Measurements from ENCODE around the gene KASH5.

The KASH5 gene, protein sequence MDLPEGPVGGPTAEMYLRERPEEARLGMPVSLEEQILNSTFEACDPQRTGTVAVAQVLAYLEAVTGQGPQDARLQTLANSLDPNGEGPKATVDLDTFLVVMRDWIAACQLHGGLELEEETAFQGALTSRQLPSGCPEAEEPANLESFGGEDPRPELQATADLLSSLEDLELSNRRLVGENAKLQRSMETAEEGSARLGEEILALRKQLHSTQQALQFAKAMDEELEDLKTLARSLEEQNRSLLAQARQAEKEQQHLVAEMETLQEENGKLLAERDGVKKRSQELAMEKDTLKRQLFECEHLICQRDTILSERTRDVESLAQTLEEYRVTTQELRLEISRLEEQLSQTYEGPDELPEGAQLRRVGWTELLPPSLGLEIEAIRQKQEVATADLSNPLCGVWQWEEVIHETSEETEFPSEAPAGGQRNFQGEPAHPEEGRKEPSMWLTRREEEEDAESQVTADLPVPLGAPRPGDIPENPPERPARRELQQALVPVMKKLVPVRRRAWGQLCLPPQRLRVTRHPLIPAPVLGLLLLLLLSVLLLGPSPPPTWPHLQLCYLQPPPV

DNA sequence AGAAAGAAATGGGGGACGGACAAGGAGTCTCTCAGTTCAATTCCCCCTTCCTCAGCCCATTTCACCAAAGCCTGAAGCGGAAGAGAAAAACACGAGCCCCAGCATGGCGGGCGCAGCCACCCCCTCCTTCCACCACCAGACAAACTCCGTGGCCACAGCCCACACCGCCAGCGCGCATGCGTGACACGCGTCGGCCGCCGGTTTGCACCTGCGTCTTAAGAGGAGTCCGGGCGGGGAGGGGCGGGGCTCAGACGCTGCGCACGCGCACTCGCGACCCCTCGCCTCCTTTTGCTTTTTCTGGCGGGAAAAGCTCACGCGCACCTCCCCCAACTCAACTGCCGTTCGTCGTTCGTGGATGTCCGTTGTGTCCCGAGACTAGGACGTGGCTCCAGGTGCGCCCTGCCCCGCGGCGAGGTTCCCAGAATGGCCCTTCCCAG, at the start of gene KASH5:
KASH5 (plus strand) TSS at position 314 of the 437 bp plus-strand sequence. CDS start 2,635 bp downstream, outside the sequence.
- peak; percentile 89 for DNase-seq

DNA sequence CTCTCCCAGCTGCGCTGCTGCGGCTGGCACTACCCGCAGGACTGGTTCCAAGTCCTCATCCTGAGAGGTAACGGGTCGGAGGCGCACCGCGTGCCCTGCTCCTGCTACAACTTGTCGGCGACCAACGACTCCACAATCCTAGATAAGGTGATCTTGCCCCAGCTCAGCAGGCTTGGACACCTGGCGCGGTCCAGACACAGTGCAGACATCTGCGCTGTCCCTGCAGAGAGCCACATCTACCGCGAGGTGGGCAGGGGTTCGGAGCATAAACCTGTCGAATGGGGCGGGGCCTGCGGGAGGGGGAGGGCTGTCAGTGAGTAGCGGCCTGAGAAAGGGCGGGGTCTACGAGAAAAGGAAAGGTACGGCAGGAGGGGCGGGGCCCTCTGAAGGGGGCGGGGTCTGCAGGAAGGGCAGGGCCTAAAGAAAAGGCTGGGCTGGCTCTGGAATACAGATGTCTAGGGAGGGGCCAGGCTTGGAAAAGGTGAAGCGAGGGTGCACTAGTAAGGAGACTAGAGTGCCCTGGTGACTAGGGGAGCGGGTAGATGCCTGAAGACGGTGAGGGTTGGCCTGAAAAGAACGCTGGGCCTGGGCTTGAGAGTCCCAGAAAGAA, 49.3 kb upstream of the KASH5 start:
- DNase-seq: no peak

DNA sequence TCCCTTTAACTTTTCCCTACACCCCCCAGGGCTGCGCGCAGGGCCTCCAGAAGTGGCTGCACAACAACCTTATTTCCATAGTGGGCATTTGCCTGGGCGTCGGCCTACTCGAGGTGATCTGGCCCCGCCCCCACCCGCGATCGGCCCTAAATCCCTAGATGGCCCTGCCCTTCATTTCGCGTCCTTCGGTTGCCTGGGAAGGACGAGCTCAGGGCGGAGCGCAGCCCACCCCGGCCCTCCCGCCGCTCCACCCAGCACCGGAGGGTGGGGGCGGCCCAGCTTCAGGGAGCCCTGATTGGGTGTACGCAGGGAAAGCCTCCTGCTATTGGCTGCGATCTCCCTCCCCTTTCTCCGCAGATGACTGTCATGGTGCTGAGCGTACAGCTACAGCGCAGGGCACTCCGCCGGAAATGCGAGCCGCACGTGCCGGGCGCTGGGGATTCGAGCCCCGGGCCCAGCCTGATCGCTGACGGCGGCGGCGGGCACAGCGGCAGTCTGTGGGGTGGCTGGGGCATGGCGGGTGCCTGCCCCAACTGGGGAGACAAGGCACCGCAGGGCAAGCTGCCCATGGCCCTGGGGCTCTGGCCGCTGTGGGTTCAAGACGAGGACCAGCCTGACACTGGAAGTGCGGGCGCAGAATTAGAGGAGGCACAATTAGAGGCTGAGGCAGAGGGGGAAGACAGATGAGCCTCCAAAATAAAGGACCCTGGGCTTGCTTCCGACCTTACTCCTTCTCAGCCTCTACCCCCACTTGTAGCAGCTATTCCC, 48.6 kb upstream of the KASH5 start:
- no peak for DNase-seq

DNA sequence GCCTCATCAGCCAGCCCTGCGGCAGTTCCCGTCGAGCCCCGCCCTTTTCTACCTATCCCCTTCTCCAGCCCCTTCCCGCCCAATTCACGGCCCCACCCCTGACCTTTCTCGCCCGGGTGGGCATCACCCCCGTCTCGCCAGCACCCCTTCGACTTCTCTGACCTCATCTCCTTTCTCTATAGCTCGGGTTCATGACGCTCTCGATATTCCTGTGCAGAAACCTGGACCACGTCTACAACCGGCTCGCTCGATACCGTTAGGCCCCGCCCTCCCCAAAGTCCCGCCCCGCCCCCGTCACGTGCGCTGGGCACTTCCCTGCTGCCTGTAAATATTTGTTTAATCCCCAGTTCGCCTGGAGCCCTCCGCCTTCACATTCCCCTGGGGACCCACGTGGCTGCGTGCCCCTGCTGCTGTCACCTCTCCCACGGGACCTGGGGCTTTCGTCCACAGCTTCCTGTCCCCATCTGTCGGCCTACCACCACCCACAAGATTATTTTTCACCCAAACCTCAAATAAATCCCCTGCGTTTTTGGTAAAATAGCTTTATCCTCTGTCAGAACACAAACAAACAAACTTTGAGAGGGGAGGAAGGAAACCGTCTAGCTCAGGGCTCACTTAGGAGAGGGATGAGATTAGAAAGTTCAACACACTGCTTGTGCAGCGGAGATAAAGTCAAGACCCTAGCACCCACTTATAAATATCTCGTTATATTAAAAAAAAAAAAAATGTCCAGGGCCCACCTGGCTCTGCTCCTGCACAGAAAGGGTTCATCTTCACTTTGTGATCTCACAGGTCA, 47.8 kb upstream of the KASH5 start:
- no peak for DNase-seq

DNA sequence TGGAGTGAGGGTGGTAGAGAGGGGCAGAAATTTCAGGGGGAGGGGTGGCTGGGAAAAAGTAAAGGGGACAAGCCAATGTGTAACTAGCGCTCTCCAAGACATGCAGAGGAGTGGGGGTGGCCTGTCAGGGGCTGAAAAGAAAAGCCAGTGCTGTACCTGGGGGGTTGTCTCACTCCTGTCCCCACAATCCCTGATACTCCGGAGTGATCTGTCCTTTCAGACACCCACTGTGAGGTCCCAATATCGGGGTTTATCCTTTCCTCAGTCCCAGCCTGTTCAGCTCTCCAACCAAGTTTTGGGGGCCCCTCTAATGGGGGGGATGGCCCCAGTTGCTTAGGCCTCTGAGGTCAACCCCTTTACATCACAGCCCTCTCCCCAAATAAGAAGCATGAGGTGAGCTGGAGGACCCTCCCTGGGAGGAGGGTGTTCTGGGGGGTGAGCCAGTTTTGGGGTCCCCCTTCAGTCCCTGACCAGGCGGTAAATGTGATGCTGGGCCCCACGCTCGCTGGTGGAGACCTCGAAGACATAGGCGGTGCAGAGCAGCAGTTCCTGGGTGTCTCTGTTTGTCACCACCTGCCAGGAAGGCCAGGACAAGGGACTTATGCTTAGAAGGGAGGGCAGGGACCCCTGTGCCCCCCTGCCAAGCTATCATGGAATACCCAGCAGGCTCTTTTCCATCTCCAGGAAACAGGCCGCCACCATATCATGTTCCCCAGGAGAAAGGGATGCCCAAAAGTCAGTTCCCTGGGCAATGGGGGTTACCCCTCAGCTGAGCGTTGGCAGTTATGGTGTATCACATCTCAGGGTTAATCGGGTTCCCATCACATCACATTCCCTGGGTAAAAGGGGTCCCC, 47.0 kb upstream of the KASH5 start:
- DNase-seq: no peak

DNA sequence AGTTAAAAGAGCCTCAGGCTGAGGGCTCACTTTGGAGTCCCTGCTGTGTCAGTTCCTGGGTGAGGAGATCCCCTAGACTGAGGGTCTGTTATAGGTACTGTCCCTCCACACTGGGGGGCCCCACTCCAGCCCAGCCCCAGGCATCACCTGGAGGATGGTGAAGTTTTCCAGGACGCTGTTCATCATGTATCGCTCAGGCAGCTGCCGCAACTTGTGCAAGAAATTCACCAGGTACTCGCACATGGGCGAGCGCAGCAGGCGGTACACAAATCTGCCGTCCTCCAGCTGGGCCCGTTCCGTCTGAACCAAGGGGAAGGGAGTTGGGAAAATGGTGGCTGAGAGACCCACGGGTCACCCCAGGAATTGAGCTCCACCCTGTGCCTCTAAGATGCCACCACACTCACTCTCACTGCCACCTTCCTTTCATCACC, 45.7 kb upstream of the KASH5 start:
- DNase-seq: no peak

DNA sequence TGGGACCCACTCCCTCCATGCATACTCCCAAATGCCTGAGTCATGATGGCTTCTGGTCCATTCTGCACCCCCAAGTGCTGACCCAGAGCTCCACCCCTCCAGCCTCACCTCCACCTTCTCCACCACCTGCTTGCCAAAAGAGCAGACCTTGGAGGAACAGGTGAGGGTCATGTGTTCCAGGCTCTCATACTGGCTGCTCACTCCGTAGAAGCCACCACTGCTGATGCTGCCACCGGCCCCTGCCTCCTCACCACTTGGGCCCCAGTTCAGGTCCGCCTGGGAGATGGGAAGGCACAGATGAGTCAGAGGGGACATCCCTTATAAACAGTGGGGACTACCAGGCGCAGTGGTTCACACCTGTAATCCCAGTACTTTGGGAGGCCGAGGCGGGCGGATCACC, 44.9 kb upstream of the KASH5 start:
- no peak for DNase-seq

DNA sequence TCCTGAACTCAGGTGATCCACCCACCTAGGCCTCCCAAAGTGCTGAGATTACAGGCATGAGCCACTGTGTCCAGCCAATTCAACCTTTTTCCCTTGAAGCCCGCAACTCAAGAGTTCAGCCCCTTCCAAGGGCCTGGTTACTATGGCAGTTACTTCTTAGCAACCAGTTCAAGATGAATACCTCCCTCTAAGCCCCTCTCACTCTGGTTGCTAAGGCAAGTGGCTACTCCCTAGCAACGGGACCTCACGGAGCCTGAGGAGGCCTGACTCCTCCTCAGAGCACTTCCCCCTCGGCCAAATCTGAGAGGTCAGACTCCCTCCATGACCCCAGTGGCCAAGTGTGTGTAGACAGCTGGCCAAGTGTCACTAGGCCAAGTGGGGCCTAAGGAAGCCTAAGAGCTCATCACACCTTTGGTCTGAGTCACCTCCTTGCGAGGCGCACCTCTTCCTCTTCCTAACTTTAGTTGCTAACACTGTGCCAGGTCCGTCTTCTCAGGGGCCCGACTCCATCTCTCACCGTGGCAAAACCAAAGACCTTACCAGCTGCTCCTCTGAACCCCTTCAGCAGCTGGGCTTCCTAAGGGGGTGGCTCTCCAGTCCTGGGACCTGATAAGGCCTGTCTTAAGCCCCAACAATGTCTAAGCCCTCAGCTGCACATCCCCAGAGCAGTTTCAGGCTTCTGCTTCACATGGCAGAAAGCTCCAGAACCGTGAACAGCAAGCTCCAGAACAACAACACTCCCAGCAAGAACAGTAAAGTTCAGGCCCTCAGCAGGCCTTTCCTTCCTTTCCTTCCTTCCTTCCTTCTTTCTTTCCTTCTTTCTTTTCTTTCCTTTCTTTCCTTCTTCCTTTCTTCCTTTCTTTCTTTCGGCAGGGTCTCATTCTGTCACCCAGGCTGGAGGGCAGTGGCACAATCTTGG, 43.3 kb upstream of the KASH5 start:
- no peak for DNase-seq

DNA sequence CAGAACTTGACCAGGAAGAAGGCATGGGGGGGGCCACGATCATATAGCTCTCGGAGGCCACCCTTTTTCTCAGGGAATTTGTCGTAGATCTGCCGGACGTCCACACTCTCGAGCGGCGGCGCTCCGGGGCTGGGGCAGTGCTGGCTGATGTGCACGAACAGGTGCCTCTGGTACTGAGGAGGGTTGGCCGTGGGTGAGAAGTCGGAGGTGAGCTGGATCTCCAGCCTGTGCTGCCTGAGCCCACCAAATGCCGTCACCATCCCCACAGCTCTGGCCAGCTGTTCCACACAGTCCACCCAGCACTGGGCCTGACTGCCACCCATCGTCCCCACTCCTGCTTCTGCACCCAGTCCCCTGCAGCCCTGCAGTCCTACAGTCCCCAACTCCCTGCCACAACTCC, 40.9 kb upstream of the KASH5 start:
- no peak for DNase-seq

DNA sequence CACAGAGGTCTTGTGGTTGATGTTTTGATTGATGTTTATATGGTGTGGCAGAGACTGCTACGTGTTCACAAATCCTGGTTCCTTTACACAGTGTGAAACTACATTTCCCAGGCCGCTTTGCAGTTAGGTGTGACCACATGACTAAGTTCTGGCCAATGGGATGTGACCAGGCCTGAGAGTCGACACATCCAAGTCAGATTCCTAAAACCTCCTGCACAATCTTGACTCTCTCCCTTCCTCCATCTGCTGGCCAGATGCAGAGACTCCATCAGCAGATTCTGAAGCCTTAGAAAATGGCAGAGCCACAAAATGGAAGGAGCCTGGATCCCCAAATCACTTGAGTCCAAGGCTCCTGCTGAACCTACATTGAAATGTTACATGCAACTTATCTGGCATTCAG, 40.2 kb upstream of the KASH5 start:
- DNase-seq: no peak

DNA sequence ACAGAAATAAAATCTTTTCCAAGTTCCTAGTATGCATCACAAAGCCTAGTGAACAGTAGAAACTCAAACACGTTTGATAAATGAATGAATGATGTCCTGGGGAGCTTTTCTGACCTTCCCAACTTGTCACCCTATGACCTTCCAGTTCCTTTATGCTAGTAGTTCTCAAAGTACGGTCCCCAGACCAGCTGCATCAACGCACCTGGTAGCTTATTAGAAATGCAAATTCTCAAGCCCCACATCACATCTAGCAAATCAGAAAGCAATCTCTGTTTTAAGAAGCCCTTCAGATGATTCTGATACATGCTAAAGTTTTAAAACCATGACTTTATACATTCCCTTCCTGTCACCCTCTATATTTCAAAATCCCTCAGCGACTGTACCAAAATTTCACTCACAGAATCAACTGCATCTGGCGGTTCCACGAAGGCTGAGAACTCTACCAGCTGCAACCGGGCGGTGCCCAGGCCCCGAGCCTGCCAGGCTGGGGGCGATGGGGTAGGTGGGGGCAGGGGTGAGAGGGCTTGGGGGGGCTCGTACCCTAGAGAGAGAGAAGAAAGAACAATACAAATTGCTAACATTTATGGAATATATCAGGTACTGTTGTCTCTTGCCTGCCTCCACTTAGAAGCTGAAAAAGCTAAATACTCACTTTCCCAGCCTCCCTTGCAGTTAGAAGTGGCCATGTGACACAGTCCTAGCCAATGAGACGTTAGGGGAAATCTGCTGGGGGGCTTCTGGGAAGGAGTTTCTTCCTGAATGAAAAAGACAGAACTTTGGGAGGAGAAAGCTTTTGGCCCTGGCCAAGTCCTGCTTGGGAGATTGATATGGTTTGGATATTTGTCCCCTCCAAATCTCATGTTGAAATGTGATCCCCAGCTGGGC, 39.5 kb upstream of the KASH5 start:
- DNase-seq: no peak

DNA sequence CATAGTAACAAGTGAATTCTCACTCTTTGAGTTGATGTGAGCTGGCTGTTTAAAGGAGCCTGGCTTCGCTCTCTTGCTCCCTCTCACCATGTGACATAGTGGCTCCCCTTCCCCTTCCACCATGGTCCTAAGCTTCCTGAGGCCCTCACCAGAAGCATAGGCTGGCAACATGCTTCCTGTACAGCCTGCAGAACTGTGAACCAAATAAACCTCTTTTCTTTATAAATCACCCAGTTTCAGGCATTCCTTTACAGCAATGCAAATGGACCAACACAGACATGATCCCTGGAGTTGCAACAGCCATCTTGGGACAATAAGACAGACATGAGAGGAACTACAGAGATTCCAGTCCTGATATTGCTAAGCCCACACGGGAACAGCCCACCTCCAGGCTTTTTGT, 38.5 kb upstream of the KASH5 start:
- DNase-seq: no peak

DNA sequence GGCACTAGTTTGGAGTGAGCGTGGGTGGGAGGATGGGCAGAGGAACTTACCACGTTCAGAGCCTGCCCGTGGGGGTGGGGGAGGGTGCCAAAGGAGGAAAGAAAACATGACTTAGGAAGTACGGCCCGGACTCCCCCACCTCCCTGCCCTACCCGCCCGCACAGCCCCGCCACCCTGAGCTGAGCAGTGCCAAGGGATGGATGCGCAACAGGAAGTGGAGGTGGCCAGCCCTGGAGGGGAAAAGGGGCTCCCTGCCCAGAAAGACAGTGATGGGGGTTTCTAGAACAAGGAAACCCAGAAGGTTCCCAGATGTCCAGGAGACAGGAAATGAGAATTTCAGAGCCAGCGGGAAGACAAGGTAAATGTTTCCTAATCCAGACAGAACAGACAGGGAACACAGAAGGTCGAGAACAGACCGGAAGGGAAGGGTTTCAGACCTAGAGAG, 32.1 kb upstream of the KASH5 start:
- no peak for DNase-seq

DNA sequence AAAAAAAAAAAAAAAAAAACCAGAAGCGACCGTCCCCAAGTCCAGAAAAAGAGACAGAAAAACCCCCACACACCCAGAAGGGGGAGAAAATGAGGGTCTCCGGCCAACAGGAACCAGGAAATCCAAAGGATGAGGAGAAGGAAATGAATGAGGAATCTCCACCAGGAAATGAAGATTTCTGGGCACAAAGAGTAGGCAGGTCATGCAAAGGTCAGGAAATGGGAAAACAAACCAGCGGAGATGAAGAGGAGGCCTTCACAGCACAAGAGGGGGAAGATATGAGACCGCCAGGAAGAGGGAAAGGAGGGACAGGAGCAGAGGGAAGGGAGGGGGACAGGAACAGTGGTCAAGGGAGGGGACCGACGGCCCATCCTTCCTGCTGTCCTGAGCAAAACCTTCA, 31.7 kb upstream of the KASH5 start:
- no peak for DNase-seq

DNA sequence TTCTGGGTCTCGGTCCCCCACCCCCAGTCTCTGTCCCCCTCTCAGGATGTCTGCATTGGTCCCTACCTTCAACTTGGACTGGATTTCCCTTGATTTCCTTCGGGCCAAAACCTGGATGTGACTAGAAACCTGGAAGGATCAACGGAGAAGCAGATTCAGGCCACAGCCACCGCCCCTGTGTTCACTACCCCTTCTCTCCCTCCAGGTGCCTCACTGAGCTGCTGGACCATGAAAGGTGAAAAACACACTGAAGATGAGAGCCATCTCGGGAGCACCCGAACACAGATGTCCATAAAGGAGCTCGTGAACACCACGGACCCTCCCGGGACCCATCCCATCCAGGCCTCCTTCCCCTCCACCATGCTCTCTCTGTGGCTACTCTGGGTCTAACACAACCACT, 30.9 kb upstream of the KASH5 start:
- no peak for DNase-seq

DNA sequence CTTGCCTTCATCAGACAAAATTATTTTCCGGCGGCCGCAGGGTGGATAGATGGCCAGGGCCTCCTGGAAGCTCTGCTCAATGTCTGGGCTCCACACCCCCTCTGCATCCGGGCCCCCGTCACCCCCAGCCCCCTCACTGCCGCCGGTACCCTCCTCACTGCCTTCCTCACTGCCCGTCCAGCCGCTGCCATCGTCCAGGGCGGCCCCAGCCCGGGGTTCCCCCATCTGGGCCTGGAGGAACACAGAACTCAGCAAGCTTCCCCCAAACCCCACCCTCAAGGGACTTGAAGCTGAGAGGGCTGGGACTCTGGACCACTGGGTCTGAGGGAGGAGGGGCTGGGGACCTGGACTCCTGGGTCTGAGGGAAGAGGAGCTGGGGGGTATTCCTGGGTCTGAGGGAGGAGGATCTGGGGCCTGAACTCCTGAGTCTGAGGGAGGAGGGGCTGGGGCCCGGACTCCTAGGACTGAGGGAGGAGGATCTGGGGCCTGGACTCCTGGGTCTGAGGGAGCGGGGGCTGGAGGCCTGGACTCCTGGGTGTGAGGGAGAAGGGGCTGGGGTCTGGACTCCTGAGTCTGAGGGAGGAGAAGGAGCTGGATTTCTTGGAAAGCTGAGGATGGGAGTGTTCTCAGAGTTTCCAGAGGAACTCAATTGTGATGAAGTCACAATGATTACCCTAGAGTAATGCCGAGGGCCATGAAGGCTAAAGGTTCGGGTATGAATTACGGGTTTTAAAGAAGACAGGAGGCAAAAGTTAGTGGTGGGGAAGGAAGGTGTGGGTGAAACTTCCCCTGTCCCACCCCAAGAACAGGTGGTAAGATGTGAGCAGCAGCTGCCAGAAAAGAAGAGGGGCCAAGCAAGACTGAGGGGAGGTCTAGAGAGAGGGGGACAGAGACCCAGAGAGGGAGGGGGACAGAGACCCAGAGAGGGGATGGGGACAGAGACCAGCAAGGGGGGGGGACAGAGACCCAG, 27.9 kb upstream of the KASH5 start:
- no peak for DNase-seq

DNA sequence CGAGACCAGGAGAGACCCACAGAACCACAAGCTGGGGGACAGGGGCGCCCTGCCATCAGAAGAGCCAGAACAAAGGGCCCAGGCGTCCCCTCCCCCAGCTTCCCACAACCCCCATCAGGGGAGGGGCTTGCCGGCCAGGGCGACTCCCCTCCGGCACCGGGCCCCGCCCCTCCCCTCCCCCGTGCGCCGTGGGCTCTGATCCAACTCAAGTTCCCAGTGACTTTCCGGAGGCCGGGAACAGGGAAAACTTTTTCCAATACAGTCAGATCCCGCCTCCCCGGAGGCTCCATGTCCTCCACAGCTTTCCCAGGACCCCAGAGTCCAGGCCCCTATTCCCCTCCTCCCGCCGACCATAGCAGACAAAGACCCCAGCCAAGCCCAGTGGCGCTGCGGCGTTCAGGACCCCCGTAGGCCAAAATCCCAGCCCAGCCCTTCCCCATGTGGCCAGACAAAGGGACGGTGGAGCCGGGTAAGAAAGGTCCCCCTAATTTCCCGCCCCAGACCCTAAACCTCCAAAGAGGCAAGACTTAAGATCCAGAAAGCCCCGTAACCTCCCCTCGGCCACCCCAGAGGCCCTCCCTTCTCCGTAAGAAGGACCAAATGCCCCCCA, 26.5 kb upstream of the KASH5 start:
- DNase-seq: no peak

Data from CD4-positive, alpha-beta T cell treated with Interleukin-4 for 4 hours (primary cell).